ENCODE results near the gene CFD.
"Not testable (repeated sequence)": the region's sequence is repeated elsewhere in the genome, so short reads cannot be mapped to it uniquely, and the experiment has no call there.

CFD gene

GRCh38 chr19:858868-859843, at the start of gene CFD:
CFD (plus strand) TSS chr19:859664; CDS start chr19:859690, 26 bp downstream.
- no peak for DNase-seq (ENCODE audit: low spot score)

DNA sequence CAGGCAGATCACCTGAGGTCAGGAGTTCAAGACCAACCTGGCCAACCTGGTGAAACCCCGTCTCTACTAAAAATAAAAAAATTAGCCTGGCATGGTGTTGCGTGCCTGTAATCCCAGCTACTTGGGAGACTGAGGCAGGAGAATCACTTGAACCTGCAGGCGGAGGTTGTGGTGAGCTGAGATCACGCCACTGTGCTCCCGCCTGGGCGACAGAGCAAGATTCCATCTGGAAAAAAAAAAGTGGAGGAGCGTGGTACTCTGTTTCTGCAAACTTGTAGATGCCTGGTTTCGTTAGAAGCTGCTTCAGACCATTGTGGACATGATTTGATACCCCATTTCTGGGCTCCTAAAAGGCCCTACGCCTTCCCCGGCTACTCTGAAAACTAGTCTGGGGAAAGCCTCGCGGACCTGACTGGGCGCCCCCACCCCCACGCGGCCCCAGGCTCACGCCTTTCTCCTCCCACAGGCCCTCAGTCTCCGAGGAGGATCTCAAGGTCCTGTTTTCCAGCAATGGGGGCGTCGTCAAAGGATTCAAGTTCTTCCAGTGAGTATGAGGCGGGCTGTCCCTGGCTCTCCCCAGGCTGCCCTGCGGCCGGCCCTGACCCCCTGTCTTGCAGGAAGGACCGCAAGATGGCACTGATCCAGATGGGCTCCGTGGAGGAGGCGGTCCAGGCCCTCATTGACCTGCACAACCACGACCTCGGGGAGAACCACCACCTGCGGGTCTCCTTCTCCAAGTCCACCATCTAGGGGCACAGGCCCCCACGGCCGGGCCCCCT, 49.2 kb upstream of the CFD start:
- peak; percentile 41 for DNase-seq (ENCODE audit: low spot score)

GRCh38 chr19:810883-811489, 48.5 kb upstream of the CFD start:
- peak; percentile 41 for DNase-seq (ENCODE audit: low spot score)

- peak; percentile 38 for DNase-seq (ENCODE audit: low spot score)
These were observed 47.9 kb upstream of the CFD start for GRCh38 chr19:811506-812048.

DNA sequence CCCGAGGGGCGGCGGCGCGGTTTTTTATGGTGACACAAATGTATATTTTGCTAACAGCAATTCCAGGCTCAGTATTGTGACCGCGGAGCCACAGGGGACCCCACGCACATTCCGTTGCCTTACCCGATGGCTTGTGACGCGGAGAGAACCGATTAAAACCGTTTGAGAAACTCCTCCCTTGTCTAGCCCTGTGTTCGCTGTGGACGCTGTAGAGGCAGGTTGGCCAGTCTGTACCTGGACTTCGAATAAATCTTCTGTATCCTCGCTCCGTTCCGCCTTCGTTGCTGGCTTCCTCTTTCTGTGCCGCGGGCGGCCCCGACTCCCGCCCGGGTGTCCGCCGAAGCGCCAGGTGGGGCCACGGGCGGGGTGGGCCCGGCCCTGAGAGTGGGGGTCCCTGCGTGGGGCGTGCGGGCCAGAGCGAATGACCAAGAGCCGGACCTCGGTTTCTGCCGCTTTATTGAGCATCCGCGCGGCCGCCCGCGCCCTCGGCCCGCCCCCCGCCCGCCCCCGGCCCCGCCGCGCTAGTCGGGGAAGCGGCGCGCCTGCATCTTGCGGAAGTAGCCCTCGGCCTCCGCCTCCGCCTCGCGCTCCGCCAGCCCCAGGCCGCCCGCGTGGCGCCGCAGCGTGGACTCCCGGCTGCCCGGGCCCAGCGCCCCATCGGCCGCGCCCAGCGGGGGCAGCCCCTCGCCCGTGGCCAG, 47.3 kb upstream of the CFD start:
- DNase-seq (ENCODE audit: low spot score): peak; percentile 57

DNA sequence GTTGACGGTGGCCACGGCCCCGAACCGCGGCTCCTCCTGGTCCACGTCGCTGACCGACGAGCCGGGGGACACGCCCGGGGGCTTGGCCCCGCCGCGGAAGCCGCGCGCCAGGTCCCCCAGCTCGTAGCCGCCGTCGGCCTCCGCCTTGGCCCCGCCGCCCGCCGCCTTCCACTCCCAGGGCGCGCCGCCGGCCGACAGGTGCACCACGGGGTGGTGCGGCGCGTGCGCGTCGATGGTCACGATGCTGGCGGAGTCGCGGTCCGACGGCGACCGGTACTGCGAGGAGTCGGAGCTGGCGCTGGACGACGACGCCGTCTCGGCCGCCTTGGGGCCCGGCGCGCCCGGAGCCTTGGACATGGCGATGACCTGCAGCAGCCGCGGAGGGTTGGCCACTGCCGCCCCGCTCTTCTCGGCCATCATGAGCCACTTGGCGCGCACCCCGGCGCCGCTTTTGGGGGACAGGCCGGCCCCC, 46.7 kb upstream of the CFD start:
- peak; percentile 35 for DNase-seq (ENCODE audit: low spot score)

DNA sequence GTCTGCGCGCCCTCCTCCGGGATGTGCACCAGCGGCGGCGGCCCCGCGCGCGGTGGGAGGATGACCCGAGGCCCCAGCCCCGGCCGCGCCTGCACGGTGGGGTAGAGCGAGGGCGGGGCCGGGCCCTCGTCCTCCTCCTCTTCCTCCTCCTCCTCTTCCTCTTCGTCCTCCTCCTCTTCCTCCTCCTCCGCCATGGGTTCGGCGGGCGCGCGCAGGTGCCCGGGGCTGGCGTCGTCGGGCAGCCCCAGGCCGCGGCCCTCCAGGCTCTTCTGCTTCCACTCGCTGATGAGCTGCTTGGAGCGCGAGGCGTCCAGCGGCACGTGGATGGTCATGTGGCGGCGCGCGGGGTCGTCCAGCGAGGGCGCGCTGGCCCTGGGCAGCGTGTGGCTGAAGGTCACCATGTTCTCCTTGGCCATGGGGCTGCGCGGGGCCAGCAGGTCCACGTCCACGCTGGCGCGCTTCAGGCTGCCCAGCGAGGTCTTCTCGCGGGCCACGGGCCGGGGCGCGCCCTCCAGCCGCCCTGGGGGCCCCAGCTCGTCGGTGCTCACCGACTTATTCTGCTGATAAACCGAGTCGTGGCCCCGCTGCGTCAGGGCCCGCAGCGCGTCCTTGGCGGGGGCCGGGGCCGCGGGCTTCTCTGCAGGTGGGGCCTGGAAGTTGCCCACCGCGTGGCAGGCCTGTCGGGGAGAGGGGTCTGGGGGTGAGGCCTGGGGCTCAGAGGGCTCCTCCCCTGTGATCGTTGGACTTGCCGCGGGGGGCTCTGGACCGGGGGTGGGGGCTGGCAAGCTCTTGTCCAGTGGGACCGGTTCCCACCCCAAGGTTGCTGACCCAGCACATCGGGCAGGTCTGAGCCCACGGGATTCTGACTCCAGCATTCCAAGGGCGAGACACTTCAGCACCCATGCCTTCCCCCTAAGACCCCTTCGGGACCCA, 46.0 kb upstream of the CFD start:
- DNase-seq (ENCODE audit: low spot score): peak; percentile 56

DNA sequence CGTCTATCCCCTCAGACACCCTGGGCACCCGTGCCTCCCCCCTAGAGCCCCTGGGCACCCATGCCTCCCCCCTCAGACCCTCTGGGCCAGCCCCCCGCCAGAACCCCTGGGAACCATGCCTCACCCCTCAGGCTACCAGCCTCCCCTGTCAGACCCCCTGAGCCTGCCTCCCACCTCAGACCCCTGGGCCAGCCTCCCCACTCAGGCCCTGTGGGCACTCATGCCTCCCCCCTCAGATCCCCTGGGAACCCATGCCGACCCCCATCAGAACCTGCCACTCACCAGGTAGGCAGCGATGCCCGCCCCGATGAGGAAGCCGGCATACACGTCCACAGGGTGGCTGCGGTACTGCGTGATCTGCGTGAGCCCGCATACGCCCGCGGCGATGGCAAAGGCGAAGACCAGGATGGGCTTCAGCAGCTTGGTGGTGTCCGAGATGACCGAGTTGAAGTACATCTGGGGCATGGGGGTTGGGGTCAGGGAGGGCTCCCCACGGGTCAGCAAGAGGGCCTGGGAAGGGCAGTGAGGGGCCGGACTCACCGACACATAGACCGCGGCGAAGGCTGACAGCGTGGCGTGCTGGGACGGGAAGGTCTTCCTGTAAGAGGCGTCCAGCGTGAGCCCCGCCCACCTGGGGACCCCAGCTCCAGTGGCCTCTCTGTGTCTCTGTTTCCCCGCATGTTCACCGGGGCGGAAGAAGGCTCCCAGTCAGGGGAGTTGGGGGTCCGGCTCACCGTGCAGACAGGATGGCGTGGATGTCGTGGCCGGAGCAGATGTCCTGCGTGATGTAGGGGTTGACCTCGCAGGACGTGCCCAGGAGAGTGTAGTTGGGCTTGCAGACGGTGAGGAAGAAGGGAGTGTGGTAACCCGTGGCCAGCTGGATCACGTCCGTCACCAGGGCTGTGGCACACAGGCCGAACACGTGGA, 45.0 kb upstream of the CFD start:
- peak; percentile 64 for DNase-seq (ENCODE audit: low spot score)

- peak; percentile 43 for DNase-seq (ENCODE audit: low spot score)
These were observed 44.2 kb upstream of the CFD start for GRCh38 chr19:815079-815774.

- DNase-seq (ENCODE audit: low spot score): no peak
These were observed 43.5 kb upstream of the CFD start for GRCh38 chr19:815775-816499.

DNA sequence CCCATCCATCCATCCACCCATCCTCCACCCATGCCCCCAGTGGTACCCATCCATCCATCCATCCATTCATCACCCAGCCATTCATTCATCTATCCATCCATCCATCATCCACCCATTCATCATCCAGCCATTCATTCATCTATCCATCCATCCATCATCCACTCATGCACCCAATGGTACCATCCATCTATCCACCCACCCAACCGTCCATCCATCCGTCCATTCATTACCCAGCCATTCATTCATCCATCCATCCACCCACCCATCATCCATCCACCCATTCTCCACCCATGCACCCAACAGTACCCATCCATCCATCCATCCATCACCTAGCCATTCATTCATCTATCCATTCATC, 43.0 kb upstream of the CFD start:
- DNase-seq (ENCODE audit: low spot score): no peak

- DNase-seq (ENCODE audit: low spot score): not testable (repeated sequence)
These were observed 39.3 kb upstream of the CFD start for GRCh38 chr19:820212-820611.

DNA sequence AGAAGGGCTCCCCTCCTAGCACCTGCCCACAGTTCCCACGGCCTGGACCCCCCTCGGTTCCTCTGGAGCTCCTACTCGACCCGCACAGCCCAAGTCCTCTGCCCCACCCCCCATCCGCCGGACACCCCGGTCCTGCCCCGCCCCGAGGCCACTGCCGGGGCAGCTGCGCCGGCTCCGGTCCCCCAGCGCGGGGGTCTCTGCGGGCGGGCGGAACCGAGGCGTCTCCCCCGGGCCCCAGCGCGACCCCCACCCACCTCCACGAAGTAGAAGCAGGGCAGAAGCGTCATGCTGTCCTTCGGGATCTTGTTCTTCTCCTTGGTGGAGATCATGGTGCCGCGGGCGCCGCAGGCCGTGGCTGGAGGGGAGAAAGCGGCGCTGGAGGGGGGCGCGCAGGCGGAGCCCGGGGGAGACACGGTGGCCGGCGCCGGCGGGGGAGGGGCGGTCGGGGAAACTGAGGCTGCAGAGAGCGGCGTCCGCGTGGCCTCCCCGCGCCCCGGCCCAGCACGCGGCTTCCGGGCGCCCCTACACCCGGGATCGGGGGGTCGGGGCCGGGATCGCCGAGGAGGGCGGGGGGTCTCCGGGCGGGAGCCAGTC, 38.1 kb upstream of the CFD start:
- DNase-seq (ENCODE audit: low spot score): peak; percentile 77

DNA sequence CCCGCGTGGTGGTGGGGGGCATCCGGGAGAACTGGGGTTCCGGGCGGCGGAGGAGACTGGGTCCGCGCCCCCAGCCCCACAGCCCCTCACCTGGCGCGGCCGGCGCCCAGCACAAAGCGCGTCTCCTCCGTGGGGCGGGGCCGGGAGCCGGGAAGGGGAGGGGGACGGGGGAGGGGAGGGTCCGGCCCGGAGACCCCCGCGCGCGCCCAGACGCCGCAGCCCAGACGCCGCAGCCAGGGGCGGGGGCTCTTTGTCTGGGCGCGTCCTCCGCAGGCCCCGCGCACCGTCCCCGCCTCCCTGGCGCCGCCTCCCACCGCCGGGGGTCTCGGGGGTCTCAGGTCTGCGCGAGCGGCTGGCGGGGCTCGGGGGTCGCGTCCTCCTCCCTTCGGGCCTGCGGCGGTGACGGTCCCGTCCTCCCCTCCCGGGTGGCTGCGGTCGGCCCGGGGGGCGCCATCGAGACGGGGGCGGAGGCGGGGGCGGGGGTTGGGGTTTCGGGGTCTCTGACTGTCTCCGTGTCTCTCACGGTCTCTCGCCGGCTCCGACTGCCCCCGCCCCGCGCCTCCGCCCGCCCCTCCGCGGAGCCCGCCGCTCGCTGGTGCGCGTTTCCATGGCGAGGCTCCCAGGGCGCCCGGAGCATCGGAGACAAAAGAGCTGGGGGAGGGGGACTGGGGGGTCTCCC, 37.5 kb upstream of the CFD start, which contains the start of gene PLPPR3:
Gene PLPPR3, minus strand, starts transcription at position 131 of the 679 bp plus-strand sequence. CDS start 396 bp downstream, outside the sequence.
- DNase-seq (ENCODE audit: low spot score): no peak

DNA sequence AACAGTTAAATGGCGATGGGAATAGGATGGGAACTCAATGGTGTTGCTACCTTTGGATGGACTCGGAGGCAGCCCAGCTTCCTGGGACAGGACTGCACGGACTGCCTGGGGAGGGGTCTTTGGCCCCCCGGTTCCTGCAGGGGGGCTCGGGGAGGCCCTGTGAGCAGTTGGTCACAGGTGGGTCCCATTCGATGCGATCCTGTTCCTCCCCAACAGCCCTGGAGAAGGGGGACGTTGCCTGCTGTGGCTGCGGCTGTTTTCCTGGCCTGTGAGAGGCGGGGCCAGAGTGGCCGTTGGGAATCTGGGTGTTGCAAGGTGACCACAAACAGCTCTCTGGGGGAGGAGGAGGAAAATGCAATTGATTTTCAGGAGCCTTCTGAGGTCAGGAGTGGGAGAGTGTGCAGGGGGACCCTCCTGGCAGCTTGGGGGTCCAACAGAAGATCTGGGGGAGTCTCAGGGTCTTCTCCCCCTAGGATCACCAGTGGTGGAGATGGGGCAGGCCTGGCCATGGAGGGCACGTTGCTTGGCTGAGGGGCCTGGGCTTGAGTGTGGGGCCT, 35.8 kb upstream of the CFD start:
- DNase-seq (ENCODE audit: low spot score): peak; percentile 85

DNA sequence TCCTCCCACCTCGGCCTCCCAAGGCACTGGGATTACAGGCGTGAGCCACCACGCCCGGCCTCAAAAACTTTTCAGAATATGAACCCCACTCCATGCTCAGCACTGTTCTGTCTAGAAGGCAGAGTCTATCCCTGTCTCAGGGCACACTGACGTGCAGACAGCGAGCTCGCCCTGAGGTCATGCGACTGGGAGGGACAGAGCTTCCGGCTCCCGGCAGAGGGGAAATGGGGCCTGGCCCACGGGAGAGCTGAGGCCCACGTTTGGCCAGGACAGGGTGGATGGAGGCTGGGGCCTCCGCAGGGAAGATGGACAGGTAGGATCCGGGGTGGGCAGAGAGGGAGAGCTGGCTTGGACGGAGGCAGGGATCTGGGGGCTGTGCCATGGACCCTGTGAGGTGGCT, 34.6 kb upstream of the CFD start:
- no peak for DNase-seq (ENCODE audit: low spot score)
